ENCODE data around the gene RAI1. TPM values are rescaled to one million over a fixed set of nuclear protein-coding genes. Genes with fewer than 3 reads are reported as not detected.

The RAI1 gene
- total RNA-seq, 1 donor from 2014 or later, result 29.2 TPM

- TF ChIP-seq POLR2AphosphoS5 (IDR thresholded peaks at IDR 0.05; ENCODE audit: insufficient read depth in 1 of 2, low read depth in 1 of 2) (peak in 1 of 2 donors; percentile 22), CTCF (IDR thresholded peaks at IDR 0.05) (no peak)
- Histone ChIP-seq H3K27me3 (no peaks in the 10 kb centered on the region), H3K4me3 (no peak overlapping the region), H3K9me3 (no peaks in the 10 kb centered on the region), H3K27ac (peak overlapping the region; percentile 95), H3K36me3 (no peaks in the 10 kb centered on the region), H3K4me1 (peaks cover 68% of the 10 kb centered on the region)
- no peak for DNase-seq (ENCODE audit: extremely low spot score in 2 of 2)
- intact Hi-C loops (cut with DNase I), result no loop called here
These were observed 57.0 kb downstream of the RAI1 start for GRCh38 chr17:17737961-17738894.

GRCh38 chr17:17738901-17739300 lies 57.6 kb downstream of the RAI1 start:
- no peak for TF ChIP-seq POLR2A (IDR thresholded peaks at IDR 0.05)
- no peak for TF ChIP-seq CTCF (IDR thresholded peaks at IDR 0.05)
- TF ChIP-seq POLR2AphosphoS5 (IDR thresholded peaks at IDR 0.05; ENCODE audit: insufficient read depth in 1 of 2, low read depth in 1 of 2), result peak in 1 of 2 donors; percentile 35
- intact Hi-C loops (cut with DNase I), result no loop called here

GRCh38 chr17:17739388-17740066 lies 58.3 kb downstream of the RAI1 start:
- no peak for TF ChIP-seq CTCF (IDR thresholded peaks at IDR 0.05)
- TF ChIP-seq POLR2AphosphoS5 (IDR thresholded peaks at IDR 0.05; ENCODE audit: insufficient read depth in 1 of 2, low read depth in 1 of 2), result peak in 1 of 2 donors; percentile 20
- no peaks in the 10 kb centered on the region for H3K36me3 ChIP-seq
- no peaks in the 10 kb centered on the region for H3K9me3 ChIP-seq
- H3K4me1 ChIP-seq, result peaks cover 63% of the 10 kb centered on the region
- no peaks in the 10 kb centered on the region for H3K27me3 ChIP-seq
- H3K27ac ChIP-seq, result peak overlapping the region; percentile 95
- intact Hi-C loops (cut with DNase I), result no loop called here
- H3K4me3 ChIP-seq, result peak overlapping the region in 1 of 2 donors; percentile 22
- no peak for DNase-seq (ENCODE audit: extremely low spot score in 2 of 2)

More at GRCh38 chr17:17738901-17739300, 57.6 kb downstream of the RAI1 start:
- no peak for DNase-seq (ENCODE audit: extremely low spot score in 2 of 2)
- Histone ChIP-seq H3K4me3 (no peak overlapping the region), H3K27me3 (no peaks in the 10 kb centered on the region), H3K9me3 (no peaks in the 10 kb centered on the region), H3K36me3 (no peaks in the 10 kb centered on the region), H3K27ac (peak overlapping the region; percentile 95), H3K4me1 (peaks cover 63% of the 10 kb centered on the region)

GRCh38 chr17:17740615-17741348 lies 59.5 kb downstream of the RAI1 start:
- H3K4me3 ChIP-seq, result no peak overlapping the region

More at GRCh38 chr17:17740615-17741348, 59.5 kb downstream of the RAI1 start:
- Histone ChIP-seq H3K27ac (peak overlapping the region; percentile 95), H3K4me1 (peaks cover 66% of the 10 kb centered on the region), H3K36me3 (no peaks in the 10 kb centered on the region), H3K27me3 (no peaks in the 10 kb centered on the region), H3K9me3 (no peaks in the 10 kb centered on the region)
- no peak for DNase-seq (ENCODE audit: extremely low spot score in 2 of 2)
- intact Hi-C loops (cut with DNase I), result no loop called here
- TF ChIP-seq POLR2A (IDR thresholded peaks at IDR 0.05) (no peak), POLR2AphosphoS5 (IDR thresholded peaks at IDR 0.05; ENCODE audit: insufficient read depth in 1 of 2, low read depth in 1 of 2) (no peak), CTCF (IDR thresholded peaks at IDR 0.05) (no peak)
